ENCODE measurements around the gene NOL6.

NOL6 gene

DNA sequence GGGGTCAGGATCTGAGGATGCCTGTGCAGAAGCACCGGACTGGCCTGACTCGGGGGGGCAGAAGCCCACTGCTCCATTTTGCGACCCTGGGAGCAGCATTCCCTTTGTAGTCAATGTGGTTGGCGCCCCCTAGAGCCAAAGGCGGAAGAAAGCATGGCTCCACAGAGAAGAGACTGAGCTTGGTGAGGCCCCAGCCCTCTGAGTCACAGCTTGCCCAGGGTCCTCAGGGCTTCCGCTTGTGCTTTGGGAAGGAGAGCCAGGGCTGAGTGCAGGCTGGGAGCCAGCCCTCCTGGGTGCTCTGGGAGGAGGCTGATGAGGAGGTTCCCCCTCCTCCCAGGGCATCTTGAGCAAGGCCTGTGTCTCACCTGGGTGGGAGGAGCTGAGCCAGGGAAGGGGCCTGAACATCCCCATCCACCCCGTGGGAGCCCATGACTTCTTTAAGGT is 20.9 kb downstream of the NOL6 start:
- peak; percentile 80 for DNase-seq

DNA sequence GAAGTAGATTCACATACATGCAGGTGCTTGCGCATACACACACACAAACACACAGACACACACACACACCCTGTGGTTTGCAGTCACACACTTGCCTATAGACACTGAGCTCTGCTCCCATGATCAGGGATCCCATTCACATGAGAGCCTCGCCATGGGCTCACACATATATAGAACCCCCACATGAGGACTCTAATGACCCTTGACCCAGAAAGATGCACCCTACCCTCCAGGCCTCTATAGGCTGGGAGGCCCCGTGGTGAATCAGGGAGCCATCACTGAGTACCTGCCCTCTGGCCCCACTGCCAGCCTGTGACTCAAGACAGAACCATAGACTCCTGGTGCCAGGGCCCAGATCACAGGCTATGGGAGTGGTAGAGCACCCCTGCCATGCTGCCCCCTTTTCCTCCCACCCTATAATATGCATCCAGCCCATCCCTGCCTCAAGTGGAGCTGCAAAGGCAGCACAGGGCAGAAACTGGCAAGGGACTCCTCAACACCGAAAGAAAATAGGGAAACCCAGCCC is 23.0 kb downstream of the NOL6 start:
- DNase-seq = no peak

DNA sequence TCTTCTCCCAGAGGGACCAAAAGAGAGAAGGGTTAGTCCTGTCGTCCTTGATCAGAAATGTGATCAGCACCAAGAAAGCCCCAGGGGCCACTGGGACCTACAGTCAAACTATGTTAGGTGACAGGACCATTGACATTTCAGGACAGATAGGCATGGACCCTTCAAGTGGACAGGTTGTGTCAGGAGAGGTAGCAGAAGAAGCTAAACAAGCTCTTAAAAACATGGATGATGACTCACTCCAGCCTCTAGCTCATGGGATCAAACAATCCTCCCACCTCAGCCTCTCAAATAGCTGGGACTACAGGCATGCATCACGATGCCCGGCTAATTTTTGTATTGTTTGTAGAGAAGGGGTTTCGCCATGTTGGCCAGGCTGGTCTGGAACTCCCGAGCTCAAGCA is 24.0 kb downstream of the NOL6 start:
- DNase-seq = no peak

DNA sequence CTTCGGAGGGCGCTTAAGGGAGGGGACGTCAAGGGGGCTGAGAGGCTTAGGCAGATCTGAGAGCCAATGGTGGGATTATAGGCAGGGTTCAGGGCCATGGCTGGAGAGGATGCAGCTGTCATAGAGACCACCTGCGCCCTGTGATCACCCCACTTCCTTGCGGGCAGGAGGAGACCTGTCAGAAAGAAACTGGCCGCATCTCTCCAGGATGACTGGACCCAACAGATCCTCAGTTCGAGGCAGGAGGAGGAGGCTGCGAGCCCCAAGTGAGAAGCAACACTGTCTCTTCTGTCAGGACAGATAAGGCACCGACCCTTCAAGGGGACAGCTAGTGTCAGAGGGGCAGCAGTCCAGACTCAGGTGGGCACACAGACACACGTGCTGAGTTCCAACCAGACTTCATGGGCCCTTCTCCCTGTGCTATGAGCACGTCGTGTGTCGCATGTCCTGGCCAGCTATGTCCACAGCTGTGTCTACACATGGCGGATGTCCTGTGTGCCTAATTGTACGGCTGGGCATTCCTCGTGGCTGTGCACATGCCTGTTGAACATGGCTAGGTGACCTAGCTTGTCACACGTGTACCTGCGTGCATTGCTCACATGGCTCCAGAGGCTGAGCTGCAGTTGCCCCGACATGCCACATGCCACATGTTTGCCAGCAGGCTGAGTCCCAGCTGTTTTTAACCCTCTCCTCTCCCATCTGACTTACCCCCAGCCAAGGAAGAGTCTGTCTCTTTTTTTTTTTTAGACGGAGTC is 25.7 kb downstream of the NOL6 start:
- no peak for DNase-seq

DNA sequence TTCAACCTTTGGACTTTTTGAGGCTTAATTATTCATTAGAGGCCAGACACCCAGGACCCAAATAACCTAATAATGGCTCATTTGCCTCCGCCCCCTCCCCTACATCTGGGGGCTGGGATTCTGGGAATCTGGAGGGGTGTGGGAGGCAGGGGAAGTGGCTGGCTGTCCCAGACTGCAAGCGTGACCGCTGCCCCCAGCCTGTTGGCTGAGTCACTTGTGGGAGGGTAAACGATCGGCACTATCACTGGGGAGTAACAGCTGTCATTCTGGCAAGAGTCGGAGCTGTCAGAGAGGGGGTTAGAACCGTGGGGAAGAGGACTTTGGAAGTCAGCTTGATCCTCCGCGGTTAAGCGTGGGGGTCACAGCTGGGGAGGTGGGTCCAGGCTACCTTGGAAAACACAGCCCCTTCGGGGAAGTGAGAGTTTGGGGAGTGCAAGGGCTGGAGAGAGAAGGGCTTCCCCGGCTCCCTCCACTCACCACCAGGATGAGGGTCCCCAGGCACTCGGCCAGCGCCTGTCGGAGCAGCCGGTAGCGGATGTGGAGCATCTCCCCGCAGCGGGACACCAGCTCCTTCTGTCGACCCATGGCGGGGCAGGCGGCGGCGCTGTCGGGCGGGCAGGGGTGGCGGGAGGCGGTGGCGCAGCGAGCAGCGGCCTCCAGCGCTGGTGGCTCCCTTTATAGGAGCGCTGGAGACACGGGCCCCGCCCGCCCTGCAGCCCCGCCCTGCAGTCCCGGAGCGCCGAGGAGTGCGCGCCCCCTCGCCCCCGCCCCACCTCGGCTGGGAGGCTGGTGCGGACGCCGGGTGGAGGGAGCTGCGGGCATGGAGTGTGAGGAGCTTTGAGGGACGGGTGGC is 26.6 kb downstream of the NOL6 start, which contains the start of gene AQP3:
Gene AQP3, minus strand, starts transcription at position 648 of the 853 bp plus-strand sequence. Its CDS starts 63 bp downstream, at position 585.
- DNase-seq = peak; percentile 83

DNA sequence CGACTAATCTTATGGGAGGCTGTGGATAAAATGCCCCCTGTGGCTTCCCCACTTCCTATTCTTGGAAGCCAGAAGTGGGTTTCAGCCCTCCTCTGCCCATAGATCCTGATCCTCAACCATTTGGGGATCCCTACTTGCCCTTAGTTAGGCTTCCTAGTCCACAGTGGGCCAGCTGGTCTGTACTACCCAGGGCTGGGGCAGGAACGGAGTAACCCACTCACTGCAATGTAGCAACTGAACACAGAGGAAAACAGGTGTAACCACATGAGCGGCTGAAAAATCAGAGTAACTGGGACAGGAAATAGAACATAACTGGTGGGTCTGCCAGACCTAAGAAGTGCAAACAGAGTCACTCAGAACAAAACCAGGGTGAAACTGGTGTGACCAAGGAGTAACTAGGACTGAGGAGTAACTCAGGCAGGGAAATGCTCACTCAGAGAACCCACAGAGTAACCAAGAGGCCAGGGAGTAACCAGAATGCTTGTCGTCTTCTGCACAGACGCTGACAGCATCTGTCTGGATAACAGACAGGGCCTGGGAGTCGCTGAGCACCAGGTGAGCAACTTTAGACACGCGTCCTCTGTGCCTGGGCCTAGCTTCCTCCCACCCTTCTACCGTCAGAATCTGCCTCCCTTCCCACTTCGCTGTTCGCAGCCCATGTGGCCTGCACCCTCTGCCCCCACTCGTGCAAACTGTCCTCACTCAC is 27.3 kb downstream of the NOL6 start:
- DNase-seq = peak; percentile 77

DNA sequence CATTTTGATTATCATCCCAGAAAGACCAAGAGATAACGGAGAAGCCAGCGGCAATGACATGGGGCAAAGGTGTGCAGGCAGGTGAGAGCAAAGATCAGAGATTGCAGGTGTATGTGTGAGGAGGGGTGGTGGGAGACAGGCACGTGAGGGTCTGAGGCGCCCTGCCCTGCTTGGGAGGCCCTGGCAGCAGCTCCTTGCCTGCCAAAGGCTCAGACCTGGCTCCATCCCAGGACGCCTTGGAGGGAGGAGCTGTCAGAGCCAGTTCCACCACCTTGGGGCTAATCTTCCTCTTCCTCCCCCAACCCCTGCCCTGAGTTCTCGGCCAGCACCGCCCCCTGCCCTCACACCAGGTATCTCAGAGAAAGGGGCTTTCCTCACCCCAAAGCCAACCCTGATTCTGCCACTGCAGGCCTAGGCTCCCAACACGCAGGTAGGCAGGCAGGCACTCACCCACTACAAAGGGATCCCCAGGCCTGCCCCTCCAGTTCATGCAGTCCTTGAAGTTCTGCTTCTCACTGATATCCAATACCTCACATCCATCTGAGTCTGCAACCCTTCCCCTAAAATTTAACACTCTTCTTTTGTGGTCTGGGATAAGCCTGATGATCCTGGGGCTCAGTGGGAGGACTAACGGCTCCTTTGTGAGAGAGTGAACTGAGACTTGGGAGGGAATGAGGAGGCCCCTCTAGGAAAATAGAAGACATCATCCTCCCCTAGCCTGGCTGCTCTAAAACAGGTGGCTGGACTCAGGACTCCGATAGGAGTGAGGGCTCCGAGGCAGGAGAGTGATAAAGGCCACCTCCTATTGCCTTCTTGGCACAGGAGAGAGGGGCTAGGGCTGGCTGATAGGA is 28.1 kb downstream of the NOL6 start:
- no peak for DNase-seq

DNA sequence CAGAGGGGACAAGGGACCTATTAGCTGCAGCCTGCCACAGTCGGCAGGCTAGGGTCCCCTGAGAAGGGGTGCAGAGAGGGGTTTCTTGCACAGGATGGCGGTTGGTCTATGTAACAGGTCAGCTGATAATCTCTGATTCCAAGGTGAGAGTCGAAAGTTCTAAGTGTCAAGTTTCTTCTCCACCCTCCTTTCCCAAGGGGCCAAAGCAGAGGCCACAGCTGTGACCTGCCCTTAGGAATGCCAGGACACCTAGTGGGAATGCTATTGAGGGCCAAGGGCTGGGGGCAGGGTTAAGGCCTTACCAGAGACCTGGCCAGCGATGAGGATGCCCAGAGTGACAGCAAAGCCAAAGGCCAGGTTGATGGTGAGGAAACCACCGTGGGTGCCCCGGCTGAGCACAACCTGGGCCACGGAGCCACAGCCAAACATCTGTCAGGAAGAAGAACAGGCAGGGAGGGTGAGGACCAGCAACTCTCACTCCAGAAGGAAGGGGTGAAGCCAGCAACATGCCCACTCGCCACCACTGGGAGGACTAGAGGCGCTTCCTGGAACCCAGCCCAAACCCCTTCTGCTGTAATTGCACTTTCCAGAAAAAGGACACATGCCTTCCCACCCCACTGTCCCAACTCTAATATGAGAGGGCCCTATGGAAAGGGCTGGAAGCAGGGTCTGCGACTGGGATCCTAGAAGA is 30.1 kb downstream of the NOL6 start:
- DNase-seq = no peak

DNA sequence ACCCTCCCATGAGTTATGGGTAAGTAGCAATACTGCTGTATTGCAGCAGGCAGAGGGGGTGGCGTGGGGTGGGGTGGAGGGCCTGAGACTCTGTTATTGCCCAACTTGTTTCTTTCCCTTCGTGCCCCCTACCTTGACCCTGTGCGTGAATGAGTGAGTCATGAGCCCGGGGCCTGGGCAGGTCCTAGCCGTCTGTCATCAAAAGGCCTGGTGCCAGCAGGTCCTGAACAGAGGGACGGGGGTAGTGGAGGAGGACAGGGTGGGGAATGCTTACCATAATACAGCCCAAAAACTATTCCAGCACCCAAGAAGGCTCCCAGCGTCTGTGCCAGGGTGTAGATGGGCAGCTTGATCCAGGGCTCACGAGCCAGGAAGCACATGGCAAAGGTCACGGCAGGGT is 30.7 kb downstream of the NOL6 start:
- DNase-seq = no peak

DNA sequence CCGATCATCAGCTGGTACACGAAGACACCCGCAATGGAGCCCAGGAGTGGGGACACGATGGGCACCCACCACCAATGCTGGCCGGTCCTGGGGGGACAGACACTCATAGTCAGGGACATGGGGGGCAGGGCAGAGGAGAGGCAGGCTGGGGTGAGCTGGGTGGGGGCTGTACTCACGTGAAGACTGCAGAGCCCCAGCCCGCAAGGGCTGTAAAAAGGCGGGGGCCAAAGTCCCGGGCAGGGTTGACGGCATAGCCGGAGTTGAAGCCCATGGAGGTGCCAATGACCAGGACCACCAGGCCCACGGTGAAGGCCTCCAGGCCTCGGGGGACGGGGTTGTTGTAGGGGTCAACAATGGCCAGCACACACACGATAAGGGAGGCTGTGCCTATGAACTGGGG is 31.6 kb downstream of the NOL6 start:
- DNase-seq = no peak

DNA sequence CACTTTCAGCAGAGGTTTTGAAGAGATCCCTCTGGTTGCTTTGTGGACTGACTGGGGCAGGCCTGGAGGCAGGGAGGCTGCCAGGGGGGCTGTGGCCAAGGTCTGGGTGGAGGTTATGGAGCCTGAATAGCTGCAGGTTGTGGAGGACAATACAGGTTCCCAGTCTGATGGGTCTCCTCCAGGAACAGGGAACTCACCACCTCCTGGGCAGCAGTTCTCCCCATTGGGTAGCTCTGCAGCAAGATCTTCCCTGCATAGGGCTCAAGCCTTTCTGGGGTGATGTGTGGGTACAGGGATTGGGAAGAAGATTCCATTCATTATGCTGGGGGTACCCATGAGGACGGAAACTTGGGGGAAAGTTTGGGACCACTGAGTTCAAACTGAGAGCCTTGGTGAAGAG is 33.1 kb downstream of the NOL6 start:
- DNase-seq = no peak

DNA sequence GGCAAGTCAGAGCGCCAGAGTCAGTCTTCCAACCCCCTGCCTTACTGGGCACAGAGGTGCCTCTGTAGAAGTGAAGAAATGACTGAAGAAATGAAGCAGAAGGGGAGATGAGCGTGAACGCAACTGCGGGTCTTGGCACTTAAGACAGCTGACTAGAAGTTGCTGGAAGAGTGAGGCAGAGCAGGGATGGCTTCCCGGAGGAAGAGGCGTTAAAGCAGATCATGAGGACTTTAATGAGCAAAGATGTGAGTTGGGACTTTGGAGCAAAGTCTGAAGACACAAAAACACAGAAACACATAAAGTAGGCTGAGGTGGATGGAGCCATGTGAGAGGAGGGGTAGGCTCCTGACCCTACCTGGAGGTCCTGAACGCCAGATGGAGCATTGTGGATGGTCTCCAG is 33.5 kb downstream of the NOL6 start:
- DNase-seq = no peak

DNA sequence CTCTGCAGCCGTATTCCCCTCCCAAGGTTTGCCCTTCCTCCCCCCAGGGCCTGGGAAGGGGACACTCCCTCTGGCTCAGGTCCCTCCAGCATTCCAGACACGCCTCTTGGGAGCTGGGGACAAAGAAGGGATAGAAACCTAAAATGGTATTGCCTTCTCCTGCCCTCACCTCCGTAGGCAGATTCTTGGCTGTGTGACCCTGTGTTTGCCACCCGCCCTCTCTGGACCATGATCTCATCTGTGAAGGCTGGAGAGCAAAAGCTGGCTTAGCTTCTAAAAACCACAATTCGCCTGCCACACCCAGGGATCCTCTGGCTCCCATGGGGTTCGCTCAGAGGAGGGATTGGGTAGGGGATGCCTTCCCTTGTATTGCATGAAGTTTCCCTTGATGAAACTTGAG is 34.0 kb downstream of the NOL6 start:
- no peak for DNase-seq

DNA sequence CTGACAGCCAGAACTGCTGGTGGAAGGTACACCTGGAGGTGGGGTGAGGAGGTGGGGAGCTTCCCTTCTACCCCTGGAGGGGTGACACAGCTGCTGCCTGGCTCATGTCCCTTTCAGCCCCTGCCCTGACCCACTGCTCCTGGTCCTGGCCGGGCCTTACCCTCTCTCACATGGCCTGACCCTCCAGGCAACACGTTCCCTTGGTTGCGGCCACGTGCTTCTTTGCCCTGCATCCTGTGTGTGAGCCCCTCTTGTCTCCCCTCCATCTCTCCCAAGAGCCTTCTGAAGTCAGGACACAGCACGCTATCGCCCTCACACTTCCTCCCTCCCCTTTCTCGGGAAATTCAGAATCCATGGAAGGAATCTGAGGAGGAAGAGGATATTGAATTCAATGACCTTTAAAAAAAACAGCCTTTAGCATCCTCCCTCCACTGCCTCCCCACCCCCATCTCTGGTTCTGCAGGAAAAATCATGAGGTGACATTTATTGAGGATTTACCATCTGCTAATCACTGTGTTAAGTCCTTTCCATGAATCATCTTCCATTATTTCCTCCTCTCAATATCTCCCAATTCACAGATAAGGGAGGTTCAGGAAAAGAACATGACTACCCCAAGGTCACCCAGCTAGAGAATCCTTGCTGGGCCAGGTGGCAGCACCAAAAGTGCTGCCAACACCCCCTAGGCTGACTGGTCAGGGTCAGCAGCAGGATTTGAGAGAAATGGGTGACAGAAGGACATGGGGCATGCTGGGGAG is 34.6 kb downstream of the NOL6 start:
- DNase-seq = no peak

DNA sequence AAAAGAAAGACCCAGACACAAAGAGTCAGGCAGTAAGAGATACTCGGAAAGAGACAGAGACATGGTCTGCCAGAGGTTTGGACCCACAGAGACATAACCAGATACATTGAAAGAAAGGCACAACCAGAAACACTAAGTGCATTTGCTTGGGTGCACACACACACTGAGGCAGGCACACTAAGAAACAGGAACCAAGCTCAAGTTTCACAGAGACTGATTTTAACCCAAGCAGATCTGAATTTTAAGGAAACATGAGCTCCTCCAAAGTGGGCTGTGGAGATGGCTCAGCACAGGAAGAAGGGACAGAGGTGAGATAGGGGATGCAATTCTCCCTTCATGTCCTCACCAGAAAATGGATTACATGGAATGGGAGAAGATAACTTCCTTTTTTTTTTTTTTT is 35.8 kb downstream of the NOL6 start:
- no peak for DNase-seq

DNA sequence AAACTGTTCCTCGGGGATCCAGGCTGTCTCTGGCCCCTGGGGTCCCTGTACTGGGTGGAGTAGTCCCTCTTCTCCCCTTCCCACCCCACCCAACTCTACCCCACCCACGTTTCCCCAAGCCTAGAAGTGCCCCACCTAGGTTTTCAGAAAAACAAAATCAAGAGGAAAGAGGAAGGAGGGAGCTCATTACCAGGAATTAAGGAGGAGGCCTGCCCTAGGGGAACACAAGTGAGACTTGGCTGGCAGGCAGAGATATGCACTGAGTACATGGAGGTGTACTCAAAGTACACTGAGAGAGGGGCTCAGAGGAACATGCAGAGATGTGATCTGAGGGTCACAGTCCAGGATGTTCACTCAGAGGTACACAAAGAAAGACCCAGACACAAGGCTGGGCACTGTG is 36.5 kb downstream of the NOL6 start:
- no peak for DNase-seq

DNA sequence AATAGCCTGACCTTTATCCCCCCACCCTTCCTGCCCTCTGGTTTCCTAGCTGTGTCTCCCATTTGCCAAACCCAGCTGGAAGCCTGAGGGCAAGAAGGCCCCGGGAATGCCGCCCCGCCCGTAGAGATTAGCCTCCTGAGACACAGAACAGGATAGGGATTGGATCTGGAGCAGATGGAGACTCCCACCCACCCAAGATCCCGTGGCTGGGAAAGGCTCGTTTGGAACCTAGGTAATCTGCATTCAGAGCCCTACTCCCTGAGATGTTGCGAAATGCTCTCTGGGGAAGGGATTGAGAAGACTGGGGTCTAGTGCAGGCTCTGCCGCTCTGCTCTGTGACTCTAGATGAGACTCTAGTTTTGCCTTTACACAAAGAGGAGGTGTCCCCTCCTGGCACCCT is 37.3 kb downstream of the NOL6 start:
- no peak for DNase-seq

DNA sequence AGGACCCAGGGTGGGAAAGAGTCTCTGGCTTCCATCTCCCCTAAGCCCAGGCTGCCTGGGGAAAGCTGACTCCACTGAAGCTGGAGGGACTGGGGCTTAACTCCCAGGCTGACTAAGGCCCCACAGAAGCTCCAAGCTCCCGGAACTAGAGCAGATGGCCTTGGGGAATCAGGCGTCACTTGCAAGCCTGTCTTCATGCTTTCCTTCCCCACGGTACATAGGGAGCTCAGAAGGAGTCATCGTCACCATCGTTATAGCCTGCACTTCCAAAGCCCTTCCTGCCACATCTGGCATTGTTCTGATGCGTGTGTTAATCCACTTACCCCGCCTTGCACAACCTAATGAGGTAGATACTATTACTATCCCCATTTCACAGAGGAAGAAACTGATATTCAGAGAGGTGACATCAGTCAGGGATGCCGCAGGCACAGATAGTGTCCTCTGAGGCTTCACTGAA is 37.9 kb downstream of the NOL6 start:
- no peak for DNase-seq

DNA sequence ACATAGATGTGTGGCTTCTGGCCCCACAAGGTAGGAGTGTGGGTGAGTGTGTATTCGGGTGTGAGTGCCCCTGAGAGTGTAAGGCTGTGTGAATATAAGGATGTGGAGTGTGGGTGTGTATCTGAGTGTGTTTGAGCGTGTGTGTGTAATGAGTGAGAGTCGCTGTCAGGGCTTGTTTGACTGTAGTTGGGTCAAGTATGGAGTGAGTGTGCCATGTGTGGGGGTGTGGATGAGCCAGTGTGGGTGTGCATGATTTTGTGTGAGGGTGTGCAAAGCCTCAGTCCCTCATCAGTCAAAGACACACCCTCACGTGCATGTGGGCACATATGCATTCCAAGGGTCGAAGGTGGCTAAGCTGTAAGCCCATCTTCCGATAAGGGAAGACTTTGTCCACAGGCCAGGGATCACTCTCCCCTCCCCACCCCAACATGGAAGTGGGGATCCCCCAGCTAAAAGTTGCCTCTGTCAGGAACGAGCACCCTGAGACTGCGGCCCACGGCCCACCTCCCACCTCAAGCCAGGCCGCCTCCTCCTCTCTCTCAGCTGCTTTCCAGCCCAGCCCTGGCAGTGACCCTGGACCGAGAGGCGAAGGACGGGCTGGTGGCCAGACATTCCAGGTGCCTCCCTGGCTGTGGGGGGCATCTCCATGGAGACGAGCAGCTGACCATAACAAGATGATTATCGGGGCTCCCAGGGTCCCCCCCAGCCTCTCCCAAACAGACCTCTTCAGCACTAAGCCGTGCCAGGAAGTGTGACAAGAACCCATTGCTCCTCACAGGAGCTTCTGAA is 39.2 kb downstream of the NOL6 start:
- DNase-seq = no peak

DNA sequence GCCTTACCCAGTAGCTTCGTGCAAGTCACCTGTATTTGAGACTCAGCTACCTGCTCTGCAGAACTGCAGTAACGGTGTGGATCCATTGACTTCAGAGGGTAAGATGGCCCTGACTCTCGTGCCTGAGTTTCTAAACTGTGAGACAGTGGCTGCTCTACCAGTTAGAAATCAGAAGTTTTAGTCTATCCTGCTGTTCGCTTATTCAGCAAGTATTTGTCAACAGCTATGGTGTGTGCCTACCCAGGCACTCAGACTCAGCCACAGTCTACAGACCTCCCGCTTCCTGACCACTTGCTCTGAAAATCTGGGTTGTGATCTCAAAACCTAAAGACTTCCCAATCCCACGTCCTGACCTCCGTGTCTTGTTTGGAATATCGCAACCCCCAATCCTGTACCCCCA is 39.9 kb downstream of the NOL6 start:
- DNase-seq = no peak

Data from activated CD8-positive, alpha-beta memory T cell treated with anti-CD3 and anti-CD28 coated beads for 24 hours (primary cell).